Medulla oblongata (tissue), 1 donor: ENCODE results near the gene CCDC138.

Experiments
- DNase-seq: peaks from one replicate; pipeline ENCODE4 v3.0.0-alpha.2; 2015; ENCODE audit errors: extremely low spot score

Gene CCDC138

GRCh38 chr2:108896741-108897140, 110.2 kb downstream of the CCDC138 start:
- DNase-seq: no peak

GRCh38 chr2:108898315-108899082, 111.9 kb downstream of the CCDC138 start:
- no peak for DNase-seq

- no peak for DNase-seq
Observed at GRCh38 chr2:108904680-108905079, 118.1 kb downstream of the CCDC138 start.

GRCh38 chr2:108905176-108905575, 118.6 kb downstream of the CCDC138 start:
- DNase-seq: no peak

GRCh38 chr2:108905906-108906305, 119.3 kb downstream of the CCDC138 start:
- DNase-seq: no peak

GRCh38 chr2:108906403-108907077, 120.0 kb downstream of the CCDC138 start:
- DNase-seq: no peak

GRCh38 chr2:108907822-108908712, 121.5 kb downstream of the CCDC138 start:
- DNase-seq: no peak

GRCh38 chr2:108908713-108909070, 122.1 kb downstream of the CCDC138 start:
- no peak for DNase-seq

- DNase-seq: no peak
Observed at GRCh38 chr2:108909275-108909823, 122.8 kb downstream of the CCDC138 start.

GRCh38 chr2:108910011-108910431, 123.5 kb downstream of the CCDC138 start:
- no peak for DNase-seq

GRCh38 chr2:108910541-108911396, 124.2 kb downstream of the CCDC138 start:
- no peak for DNase-seq

GRCh38 chr2:108911401-108911800, 124.8 kb downstream of the CCDC138 start:
- DNase-seq: no peak

- no peak for DNase-seq
Observed at GRCh38 chr2:108911807-108912628, 125.4 kb downstream of the CCDC138 start.

- no peak for DNase-seq
Observed at GRCh38 chr2:108912629-108912902, 126.0 kb downstream of the CCDC138 start.

- DNase-seq: no peak
Observed at GRCh38 chr2:108916122-108916795, 129.7 kb downstream of the CCDC138 start.

GRCh38 chr2:108916796-108917421, 130.3 kb downstream of the CCDC138 start:
- DNase-seq: peak; percentile 47

- no peak for DNase-seq
Observed at GRCh38 chr2:108917526-108917925, 131.0 kb downstream of the CCDC138 start.

GRCh38 chr2:108918156-108918874, 131.7 kb downstream of the CCDC138 start:
- no peak for DNase-seq

- no peak for DNase-seq
Observed at GRCh38 chr2:108918941-108919341, 132.4 kb downstream of the CCDC138 start.
